Neural progenitor cell (in vitro differentiated cells): ENCODE data around the gene MAGIX. TPM values are rescaled to one million over a fixed set of nuclear protein-coding genes. Genes with fewer than 3 reads are reported as not detected.

ENCODE experiments used
- DNase-seq: peaks from one replicate; pipeline ENCODE4 v3.0.0-alpha.2; 2016; ENCODE audit warnings: low spot score
- H2AFZ ChIP-seq: fragments of 200-600 bp; sonication (generic); replicated peaks from 2 replicates; pipeline ENCODE4 v1.6.1; 2016; ENCODE audit warnings: antibody characterized with exemption
- H3F3A ChIP-seq: fragments of 200-600 bp; sonication (generic); 2 replicates; pipeline ENCODE4 v1.6.1; 2016; ENCODE audit warnings: antibody characterized with exemption, low read depth
- H3K27ac ChIP-seq: fragments of 200-600 bp; sonication (generic); 2 replicates; pipeline ENCODE4 v1.5.1; 2016; ENCODE audit warnings: mild to moderate bottlenecking
- H3K27me3 ChIP-seq: fragments of 200-600 bp; sonication (generic); 2 replicates; pipeline ENCODE4 v1.6.1; 2016; ENCODE audit warnings: mild to moderate bottlenecking, moderate library complexity
- H3K36me3 ChIP-seq: fragments of 200-600 bp; sonication (generic); 2 replicates; pipeline ENCODE4 v1.5.1; 2016
- H3K4me1 ChIP-seq: fragments of 200-600 bp; sonication (generic); 2 replicates; pipeline ENCODE4 v1.6.1; 2016; ENCODE audit warnings: mixed run types
- H3K4me2 ChIP-seq: fragments of 200-600 bp; sonication (generic); 2 replicates; pipeline ENCODE4 v1.6.1; 2016
- H3K4me3 ChIP-seq: fragments of 200-600 bp; sonication (generic); 2 replicates; pipeline ENCODE4 v1.5.1; 2016
- H3K79me2 ChIP-seq: fragments of 200-600 bp; sonication (generic); 2 replicates; pipeline ENCODE4 v1.6.1; 2016; ENCODE audit warnings: low read depth
- H3K9ac ChIP-seq: fragments of 200-600 bp; sonication (generic); 2 replicates; pipeline ENCODE4 v1.6.1; 2016
- H3K9me3 ChIP-seq: fragments of 200-600 bp; sonication (generic); 2 replicates; pipeline ENCODE4 v1.5.1; 2016; ENCODE audit warnings: low read depth
- H4K20me1 ChIP-seq: fragments of 200-600 bp; sonication (generic); 2 replicates; pipeline ENCODE4 v1.6.1; 2016; ENCODE audit warnings: low read depth
- H3K27ac Mint-ChIP-seq: 3 replicates; pipeline ENCODE4 v1.8.0; 2021; ENCODE audit warnings: mixed read lengths
- H3K27me3 Mint-ChIP-seq: 2 replicates; pipeline ENCODE4 v1.8.0; 2022; ENCODE audit warnings: low read depth, mild to moderate bottlenecking, inconsistent platforms, moderate library complexity, mixed read lengths; ENCODE audit not compliant: insufficient read depth
- H3K36me3 Mint-ChIP-seq: 3 replicates; pipeline ENCODE4 v1.8.0; 2021; ENCODE audit warnings: mixed read lengths
- H3K4me1 Mint-ChIP-seq: 3 replicates; pipeline ENCODE4 v1.8.0; 2021; ENCODE audit warnings: mixed read lengths
- H3K4me3 Mint-ChIP-seq: 3 replicates; pipeline ENCODE4 v1.8.0; 2021; ENCODE audit warnings: mild to moderate bottlenecking, moderate library complexity, mixed read lengths
- H3K9me3 Mint-ChIP-seq: 3 replicates; pipeline ENCODE4 v1.8.0; 2020; ENCODE audit warnings: mixed read lengths
- EZH2 ChIP-seq: fragments of 200-600 bp; sonication (generic); IDR thresholded peaks from 2 replicates; pipeline ENCODE4 v1.6.1; 2017; ENCODE audit warnings: antibody characterized with exemption, mild to moderate bottlenecking, moderate library complexity
- EZH2phosphoT487 ChIP-seq: fragments of 200-600 bp; sonication (generic); IDR thresholded peaks from 2 replicates; pipeline ENCODE4 v1.6.1; 2017; ENCODE audit warnings: antibody characterized with exemption
- total RNA-seq: library from RNA; depleted of rRNA; stranded (reverse); fragments of >200 nt; gene quantifications from 2 replicates; pipeline ENCODE4 v1.2.3, GENCODE V29; 2015; ENCODE audit warnings: low replicate concordance
- TF ChIP-seq, protein P1 (sequence below): fragments of 200-600 bp; sonication (generic); IDR thresholded peaks from 2 replicates; pipeline ENCODE4 v1.5.1; 2017; ENCODE audit warnings: antibody characterized with exemption, mild to moderate bottlenecking

Gene MAGIX
- total RNA-seq, 1 donor from 2014 or later, result 1.5 TPM

DNA sequence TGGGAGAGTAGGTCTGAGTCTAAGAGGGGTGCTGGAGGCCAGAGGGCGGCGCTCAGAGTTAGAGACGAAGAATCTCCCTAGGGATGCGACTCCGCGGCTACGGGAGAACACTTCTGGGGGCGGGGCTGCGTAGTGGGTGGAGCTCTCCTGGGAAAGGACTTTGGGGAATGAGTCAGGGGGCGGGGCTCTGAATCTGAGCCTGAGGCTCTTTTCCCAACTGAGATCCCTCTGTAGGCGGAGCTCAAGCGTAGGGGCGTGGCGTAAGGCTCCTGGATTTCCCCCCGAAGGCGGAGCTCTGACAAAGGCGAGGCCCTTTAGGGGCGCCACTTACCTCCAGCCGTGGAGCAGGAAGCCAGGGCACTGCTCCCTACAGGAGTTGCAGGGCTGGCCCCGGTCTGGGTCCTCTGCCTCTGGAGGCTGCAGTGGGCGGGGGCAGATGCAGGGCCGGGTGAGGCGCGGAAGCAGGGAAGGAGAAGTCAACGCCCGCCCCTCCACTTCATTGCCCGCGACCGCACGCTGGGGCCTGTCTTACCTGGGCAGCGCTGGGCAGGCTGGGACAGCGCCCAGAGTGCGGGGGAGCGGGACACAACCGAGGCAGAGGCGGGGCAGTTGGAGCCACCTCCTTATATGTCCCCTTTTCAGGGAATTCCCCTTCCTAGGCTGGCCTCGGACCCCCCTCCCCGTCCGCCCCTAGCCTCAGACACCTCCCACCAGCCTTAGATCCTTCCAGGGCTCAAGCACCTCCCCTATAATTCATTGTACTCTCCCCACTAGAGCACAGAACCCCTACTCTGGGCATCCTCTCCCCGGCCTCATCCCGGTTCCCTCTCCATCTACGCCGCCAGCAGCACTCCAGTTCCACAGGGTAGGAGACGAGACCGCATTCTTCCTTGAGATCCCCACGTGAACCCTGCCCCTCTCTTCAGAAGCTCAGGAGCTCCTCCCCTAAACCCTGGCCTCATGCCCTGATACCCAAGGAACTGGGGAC, 22.0 kb downstream of the MAGIX start:
- peaks cover 23% of the 10 kb centered on the region for H3F3A ChIP-seq
- peak overlapping the region; percentile 55 for H3K4me3 ChIP-seq
- DNase-seq, result peak; percentile 97
- peak overlapping the region; percentile 42 for H2AFZ ChIP-seq
- Mint-ChIP-seq H3K9me3 (peaks cover 18% of the 10 kb centered on the region), H3K4me3 (peak overlapping the region; percentile 73), H3K27ac (no peak overlapping the region), H3K4me1 (peaks cover 24% of the 10 kb centered on the region), H3K36me3 (no peaks in the 10 kb centered on the region), H3K27me3 (peaks cover 6% of the 10 kb centered on the region)
- no peaks in the 10 kb centered on the region for H3K9me3 ChIP-seq
- H3K4me1 ChIP-seq, result no peaks in the 10 kb centered on the region
- H4K20me1 ChIP-seq, result no peaks in the 10 kb centered on the region
- H3K27me3 ChIP-seq, result no peaks in the 10 kb centered on the region
- H3K79me2 ChIP-seq, result no peaks in the 10 kb centered on the region
- no peak overlapping the region for H3K27ac ChIP-seq
- H3K4me2 ChIP-seq, result peak overlapping the region; percentile 79
- H3K9ac ChIP-seq, result no peak overlapping the region
- TF ChIP-seq EZH2phosphoT487 (no peak), EZH2 (no peak)
- TF ChIP-seq, protein P1, sequence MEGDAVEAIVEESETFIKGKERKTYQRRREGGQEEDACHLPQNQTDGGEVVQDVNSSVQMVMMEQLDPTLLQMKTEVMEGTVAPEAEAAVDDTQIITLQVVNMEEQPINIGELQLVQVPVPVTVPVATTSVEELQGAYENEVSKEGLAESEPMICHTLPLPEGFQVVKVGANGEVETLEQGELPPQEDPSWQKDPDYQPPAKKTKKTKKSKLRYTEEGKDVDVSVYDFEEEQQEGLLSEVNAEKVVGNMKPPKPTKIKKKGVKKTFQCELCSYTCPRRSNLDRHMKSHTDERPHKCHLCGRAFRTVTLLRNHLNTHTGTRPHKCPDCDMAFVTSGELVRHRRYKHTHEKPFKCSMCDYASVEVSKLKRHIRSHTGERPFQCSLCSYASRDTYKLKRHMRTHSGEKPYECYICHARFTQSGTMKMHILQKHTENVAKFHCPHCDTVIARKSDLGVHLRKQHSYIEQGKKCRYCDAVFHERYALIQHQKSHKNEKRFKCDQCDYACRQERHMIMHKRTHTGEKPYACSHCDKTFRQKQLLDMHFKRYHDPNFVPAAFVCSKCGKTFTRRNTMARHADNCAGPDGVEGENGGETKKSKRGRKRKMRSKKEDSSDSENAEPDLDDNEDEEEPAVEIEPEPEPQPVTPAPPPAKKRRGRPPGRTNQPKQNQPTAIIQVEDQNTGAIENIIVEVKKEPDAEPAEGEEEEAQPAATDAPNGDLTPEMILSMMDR, result no peak
- no peaks in the 10 kb centered on the region for H3K36me3 ChIP-seq

DNA sequence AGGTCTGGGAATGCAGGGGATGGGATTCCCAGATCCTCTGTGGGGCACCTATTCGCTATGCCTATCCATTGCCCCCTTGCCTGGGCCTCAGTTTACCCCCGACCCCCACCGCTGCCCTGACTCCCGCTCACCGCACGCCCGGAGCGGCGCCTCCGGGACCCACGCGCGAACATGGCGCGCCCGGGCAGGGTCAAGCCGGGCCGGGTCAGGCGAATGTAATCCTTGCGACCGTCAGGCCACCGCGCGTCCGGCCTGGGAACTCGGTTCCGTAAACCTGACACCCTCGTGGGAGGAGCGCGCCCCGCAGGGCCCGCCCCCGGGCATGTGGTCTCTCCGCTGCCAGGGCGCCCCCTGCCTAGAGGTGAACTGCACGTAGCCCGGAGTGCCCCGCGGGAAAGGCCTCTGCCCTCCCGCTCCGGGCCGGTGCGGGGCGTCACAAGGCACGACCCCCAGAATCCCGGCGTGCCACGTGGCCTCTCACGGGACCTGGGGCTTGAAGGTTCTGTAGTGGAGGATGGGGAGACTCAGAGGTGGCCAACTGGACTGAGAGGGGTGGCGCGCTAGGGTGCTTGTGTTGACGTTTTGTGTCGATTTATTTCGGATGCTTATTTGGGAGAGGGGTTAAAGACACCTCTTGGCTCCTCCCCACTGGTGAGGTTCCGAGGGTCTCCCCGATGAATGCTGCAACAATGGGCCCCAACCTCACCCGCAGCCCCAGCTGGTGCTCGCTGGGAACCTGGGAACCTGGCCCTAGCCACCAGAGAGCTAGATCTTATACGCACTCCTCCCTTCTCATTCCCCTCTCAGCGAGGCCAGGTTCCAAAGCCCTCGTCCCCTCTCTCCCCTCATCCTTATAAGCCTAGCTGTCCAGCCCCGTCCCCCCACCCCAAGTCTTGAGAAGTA, 23.8 kb downstream of the MAGIX start, which contains the start of gene PRICKLE3:
Gene PRICKLE3 (minus strand): TSS at position 249 of the 903 bp plus-strand sequence. CDS start 76 bp downstream, at position 173.
- Mint-ChIP-seq H3K27ac (peak within 1 kb of the TSS; percentile 74), H3K9me3 (peaks cover 16% of the 10 kb centered on the region), H3K4me1 (peaks cover 27% of the 10 kb centered on the region), H3K36me3 (no peaks in the 10 kb centered on the region), H3K27me3 (peaks cover 6% of the 10 kb centered on the region), H3K4me3 (peak within 1 kb of the TSS; percentile 73)
- H3K27ac ChIP-seq, result no peak within 1 kb of the TSS
- peak within 1 kb of the TSS; percentile 34 for H2AFZ ChIP-seq
- no peaks in the 10 kb centered on the region for H3K27me3 ChIP-seq
- peak; percentile 87 for DNase-seq
- peaks cover 24% of the 10 kb centered on the region for H3F3A ChIP-seq
- no peaks in the 10 kb centered on the region for H3K9me3 ChIP-seq
- no peaks in the 10 kb centered on the region for H3K79me2 ChIP-seq
- no peaks in the 10 kb centered on the region for H3K36me3 ChIP-seq
- TF ChIP-seq EZH2 (no peak), EZH2phosphoT487 (no peak)
- TF ChIP-seq, protein P1, result peak; percentile 54
- H3K4me3 ChIP-seq, result peak within 1 kb of the TSS; percentile 55
- no peaks in the 10 kb centered on the region for H3K4me1 ChIP-seq
- H3K4me2 ChIP-seq, result peak within 1 kb of the TSS; percentile 79
- H3K9ac ChIP-seq, result no peak within 1 kb of the TSS
- H4K20me1 ChIP-seq, result no peaks in the 10 kb centered on the region

DNA sequence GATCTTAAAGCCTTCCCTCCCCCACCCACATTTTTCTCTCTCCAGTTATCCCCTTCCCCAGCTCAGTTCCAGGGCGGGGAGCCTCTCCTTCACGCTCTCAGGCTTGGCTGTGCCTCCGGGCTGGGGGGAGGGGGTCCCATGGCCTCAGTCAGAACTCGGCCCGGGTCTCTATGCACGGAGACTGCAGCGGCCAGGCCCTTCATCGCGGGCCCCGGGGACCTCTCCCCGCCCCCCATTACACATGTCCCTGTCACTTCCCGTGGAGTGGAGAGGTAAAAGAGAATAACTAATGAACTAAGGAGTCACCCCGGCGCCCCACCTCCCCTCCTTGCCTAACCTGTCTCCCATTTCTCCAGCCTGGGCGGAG, 24.5 kb downstream of the MAGIX start:
- Mint-ChIP-seq H3K4me3 (peak overlapping the region; percentile 50), H3K36me3 (no peaks in the 10 kb centered on the region), H3K4me1 (peaks cover 27% of the 10 kb centered on the region), H3K27me3 (peaks cover 6% of the 10 kb centered on the region), H3K27ac (peak overlapping the region; percentile 74), H3K9me3 (peaks cover 16% of the 10 kb centered on the region)
- peaks cover 30% of the 10 kb centered on the region for H3F3A ChIP-seq
- H4K20me1 ChIP-seq, result no peaks in the 10 kb centered on the region
- no peaks in the 10 kb centered on the region for H3K4me1 ChIP-seq
- H2AFZ ChIP-seq, result peak overlapping the region; percentile 34
- no peak overlapping the region for H3K9ac ChIP-seq
- no peaks in the 10 kb centered on the region for H3K27me3 ChIP-seq
- no peak overlapping the region for H3K27ac ChIP-seq
- H3K36me3 ChIP-seq, result no peaks in the 10 kb centered on the region
- TF ChIP-seq EZH2phosphoT487 (no peak), EZH2 (no peak)
- TF ChIP-seq, protein P1, result no peak
- no peaks in the 10 kb centered on the region for H3K79me2 ChIP-seq
- no peak overlapping the region for H3K4me3 ChIP-seq
- DNase-seq, result no peak
- H3K9me3 ChIP-seq, result no peaks in the 10 kb centered on the region
- H3K4me2 ChIP-seq, result peak overlapping the region; percentile 79
